Medulla oblongata (tissue), 1 donor: ENCODE data around the gene HSF2.

Source experiments
- DNase-seq: peaks from one replicate; pipeline ENCODE4 v3.0.0-alpha.2; 2015; ENCODE audit errors: extremely low spot score

The HSF2 gene, protein sequence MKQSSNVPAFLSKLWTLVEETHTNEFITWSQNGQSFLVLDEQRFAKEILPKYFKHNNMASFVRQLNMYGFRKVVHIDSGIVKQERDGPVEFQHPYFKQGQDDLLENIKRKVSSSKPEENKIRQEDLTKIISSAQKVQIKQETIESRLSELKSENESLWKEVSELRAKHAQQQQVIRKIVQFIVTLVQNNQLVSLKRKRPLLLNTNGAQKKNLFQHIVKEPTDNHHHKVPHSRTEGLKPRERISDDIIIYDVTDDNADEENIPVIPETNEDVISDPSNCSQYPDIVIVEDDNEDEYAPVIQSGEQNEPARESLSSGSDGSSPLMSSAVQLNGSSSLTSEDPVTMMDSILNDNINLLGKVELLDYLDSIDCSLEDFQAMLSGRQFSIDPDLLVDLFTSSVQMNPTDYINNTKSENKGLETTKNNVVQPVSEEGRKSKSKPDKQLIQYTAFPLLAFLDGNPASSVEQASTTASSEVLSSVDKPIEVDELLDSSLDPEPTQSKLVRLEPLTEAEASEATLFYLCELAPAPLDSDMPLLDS

DNA sequence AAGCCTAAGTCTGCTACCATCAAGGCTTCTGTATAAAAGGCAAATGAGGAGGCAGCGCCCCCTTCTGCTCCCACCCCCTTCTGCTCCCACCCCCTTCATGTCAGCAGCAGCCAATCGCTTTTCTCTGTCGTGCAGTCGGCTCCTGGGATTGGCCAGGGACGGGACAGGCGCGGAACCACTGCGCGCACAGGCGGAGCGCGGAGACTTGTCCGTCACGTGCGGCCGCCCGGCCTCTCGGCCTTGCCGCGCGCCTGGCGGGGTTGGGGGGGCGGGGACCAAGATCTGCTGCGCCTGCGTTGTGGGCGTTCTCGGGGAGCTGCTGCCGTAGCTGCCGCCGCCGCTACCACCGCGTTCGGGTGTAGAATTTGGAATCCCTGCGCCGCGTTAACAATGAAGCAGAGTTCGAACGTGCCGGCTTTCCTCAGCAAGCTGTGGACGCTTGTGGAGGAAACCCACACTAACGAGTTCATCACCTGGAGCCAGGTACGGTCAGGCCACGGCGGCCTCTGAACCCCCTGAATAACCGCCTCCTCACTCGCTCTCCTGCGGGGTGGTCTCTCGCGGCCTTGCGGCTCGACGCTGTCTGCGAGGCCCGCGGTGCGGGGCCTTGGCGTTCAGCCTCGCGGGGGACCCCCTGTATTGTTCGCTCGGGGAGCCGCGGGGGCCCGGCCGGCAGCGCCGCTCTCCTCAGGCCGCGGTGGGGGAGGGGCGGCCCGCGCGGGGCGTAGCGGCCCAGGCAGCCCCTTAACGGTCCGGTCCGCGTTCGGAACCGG, at the start of gene HSF2:
Gene HSF2, plus strand, starts transcription at position 305 of the 773 bp plus-strand sequence. Its CDS starts 86 bp downstream, at position 391.
- DNase-seq, result peak; percentile 98

DNA sequence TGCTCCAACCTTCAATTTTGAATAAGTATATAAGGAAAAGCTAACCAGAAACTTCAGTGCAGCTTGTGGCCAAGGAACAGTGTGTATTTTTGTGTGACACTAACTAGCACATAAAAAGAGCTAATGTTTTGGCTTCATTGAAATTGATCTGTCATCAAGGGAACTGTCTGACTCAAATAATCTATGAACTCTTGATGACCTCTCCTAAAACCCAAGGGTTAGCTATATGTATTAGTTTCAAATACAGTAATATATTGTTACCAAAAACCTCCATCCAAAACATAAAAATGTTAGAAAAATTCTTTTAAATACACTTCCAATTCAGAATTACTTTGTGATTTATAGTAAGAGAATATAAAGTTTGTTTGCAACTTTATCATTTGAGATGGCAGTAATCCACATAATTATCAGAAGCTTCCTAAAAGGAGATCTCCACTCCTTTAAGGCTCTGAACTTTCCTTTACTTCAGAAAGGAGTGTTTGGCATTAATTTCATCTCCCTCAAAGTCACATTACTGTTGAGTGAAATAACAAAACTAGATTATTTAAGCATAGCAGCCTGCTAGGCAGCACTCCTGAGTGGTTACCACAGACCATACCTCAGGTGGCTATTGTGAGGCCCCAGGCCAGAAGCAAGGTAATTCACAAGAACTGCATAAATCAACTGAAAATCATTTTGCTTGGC, 46.3 kb upstream of the HSF2 start:
- DNase-seq, result no peak

DNA sequence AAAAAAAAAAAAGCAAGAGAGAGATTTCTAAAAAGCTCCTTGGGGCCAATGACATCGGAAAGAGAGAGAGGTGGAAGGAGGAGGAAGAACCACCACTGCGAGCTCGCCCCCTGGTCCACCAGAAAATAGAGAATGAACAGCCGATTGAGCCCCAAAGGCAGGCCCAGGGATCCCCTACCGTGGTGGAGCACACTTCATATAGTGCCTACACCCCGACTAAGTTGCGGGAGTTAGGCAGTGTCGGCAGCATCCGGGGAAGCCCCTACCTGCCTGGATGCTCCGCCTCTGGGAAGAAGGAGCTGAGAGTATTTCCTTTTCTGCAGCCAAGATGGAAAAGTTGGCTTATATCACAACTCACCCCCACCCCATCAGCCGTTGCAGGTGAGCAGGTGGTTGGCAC, 38.6 kb upstream of the HSF2 start:
- DNase-seq, result no peak

DNA sequence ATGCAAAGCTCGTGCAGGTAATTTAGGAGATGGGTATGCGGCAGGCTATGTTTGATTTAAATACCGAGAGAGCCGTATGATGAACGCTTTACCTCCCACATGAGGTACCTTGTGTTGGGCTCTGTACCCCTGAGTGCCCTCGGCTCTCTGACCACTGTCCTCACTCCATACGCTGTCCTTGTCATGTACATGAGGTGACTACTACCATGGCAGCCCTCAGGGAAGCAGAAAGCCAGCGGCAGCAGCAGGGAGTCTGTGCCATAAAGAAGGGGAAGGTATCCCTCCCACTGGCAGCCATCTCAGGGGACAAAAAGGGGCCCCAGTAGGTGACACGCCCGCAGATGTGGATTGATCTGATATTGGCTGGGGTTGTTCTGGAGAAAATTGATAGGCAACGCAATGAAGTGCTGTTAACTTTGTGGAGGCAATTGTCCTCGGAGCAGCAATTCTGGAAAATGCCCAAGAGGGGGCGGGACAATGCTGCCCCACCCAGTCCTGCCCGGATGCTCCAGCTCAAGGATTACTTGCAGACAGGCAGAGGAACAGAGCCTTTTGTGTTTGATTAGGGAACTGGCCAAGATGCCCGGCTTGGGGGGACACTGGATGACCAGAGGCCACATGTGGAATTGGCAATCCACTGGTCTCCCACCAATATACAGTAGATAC, 38.0 kb upstream of the HSF2 start:
- DNase-seq, result no peak

DNA sequence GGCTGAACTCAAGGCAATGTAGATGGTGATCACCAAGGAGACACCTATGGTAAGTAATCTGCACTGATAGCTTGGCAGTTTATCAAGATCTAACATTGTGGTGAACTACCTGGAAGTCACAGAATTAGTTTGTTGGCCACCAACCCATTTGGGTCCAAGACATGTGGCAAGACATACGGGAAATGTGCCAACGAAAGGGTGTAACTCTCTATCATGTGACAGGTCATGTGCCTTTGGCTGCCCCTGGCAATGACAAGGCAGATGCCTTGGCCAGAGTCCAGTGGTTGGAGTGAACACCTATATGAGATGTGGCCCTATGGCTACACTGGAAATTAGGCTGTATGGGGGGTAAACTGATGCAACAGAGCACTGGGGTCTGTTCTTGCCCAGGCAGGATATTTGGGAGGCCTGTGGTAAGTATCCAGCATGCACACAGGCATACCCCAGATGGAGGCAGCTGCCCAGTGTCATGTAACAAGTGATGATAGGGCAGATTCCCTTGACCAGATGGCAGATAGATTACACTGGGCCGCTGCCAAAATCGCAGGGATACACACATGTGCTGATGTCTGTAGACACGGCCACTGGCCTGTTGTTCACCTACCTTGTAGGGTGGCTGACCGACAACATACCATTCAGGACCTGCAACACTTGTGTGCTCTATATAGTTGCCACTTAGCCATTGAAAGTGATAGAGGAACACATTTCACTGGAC, 35.5 kb upstream of the HSF2 start:
- DNase-seq, result no peak

DNA sequence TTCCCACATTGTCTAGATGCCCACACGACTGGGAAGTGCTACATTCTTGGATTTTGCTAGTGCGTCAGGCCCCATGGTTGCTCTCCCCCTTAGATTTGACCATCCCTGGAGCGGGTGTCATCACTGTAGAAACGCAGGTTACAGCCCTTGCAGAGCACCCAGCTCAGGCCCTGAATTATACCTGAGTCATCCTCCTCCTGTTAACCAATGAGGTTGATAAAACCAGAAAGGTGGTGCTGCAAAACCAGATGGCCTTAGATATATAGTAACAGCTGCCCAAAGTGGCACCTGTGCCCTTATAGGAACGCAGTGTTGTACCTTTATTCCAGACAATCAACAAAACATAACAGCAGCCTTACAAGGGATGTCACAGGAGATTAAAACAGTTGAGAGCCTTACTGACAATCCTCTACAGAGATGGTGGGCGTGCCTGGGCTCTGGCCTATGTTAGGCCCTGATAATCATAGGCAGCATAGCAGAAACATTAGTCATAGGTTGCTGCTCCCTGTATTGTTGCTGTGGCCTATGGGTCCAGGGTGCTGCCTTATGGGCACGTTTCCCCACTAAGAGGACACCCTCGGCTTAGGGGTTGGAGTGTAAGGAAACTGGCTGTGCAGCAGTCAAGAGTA, 33.6 kb upstream of the HSF2 start:
- DNase-seq, result no peak

DNA sequence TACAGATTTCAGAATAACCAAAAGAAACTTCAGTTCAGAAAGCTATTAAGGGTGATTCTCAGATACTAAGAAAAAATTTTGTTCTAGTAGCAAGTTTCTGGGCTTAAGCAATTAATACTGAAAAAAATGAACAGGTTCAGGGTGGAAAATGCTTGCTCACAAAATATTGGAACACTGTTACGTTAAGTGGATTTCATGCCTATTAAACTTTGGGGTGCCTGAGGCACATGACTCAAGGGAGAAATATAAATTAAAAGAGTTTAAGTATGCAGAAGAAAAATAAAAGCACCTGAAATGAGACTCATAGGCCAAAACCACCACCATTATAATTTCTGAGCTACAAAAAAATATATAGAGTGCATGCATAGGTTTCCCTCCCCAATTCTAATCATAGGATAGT, 32.3 kb upstream of the HSF2 start:
- DNase-seq, result no peak

DNA sequence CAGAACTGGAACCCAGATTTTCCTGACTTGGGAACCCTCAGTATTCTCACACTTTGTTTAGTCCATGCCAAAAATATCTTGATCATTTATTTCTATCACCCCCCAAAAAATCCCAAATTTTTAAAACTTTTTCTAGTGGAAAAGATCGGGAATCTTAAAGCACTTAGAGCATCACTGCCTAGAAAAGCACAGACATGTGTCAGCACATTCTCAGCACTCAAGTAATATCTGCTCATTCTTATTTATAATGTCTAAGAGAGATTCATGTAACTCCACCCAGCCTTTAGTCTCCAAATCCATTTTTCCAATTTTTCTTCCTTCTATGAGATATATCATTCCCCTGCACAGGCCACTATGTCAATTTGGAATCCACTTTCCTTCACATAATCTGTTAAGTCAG, 29.9 kb upstream of the HSF2 start:
- DNase-seq, result no peak

DNA sequence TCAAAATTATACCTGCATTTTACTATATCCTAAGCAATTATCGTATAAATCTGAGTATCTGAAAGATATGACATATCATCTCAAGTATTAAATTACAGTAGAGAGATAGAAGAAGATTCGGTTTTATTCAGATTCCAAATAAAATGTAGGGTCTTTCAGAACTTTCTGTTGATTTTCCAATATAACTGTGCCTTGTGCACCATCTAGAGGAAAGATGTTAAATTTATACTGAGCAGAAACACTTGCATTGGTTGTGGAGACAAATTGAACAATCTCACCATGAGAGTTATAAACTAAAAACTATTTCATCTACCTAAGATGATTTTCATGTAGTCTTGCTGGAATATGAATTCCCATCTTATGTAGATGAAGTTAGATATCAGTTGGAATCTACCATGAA, 26.8 kb upstream of the HSF2 start:
- peak; percentile 11 for DNase-seq

DNA sequence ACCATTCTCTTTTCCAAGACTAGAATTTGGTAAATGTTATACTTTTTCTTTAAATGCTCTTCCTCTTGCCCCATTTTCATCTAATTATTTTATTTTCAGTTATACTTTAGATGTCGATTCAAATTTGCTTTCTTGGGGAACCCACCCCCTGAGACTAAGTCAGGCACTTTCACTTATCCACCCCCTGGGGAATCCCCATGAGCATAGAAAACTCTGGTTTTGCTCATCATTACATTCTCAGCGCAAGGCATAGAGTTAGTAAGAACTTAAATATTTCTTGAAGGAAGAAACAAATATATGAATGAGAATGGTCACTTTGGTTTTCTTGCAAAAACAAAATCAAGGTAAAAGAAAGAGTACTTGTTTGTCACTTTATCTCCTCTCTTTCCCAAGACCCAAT, 25.1 kb upstream of the HSF2 start:
- no peak for DNase-seq

DNA sequence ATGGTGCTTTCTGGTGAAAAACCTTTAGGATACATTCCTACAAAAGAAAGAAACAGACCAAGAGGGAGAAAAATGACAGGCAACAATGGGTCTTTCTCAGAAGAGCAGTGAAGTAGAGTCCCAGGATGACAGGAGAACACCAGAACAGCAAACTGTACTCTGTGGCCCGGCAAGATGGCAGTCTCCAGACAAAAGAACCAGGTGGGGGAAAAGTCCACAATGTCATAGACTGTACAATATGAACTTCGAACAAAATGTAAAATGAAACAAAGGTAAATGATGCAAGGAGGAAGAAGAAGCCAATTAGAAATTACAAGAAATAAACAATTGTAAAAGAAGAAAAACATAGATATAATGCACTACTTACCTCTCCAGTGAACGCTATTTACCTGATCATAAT, 23.2 kb upstream of the HSF2 start:
- no peak for DNase-seq

DNA sequence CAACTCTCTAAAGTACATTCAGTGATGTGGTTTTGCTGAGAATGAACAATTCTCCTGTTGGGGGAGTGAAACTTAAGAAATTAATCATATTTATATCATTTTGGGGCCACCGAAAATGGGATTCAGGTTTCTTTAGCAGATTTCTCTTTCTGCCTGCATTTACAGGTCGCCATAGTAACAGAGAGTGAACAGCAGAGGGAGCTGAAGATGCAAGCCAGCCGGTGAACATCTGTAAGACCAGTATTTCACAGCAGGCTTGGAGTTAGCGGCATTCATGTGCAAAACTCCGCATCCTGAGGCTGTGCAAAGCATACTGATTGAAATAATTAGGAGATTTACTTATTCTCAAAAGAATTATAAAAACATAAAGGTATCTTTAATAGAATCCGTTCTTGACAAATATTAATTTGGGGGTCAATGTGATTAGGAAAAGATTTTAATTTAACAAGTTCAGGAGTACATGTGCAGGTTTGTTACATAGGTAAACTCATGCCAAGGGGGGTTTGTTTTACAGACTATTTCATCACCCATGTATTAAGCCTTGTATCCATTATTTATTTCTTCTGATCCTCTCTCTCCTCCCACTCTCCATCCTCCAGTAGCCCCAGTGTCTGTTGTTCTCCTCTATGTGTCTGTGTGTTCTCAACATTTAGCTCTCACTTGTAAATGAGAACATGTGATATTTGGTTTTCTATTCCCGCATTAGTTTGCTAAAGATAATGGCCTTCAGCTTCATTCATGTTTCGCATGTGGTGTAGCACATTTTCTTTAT, 17.8 kb upstream of the HSF2 start:
- DNase-seq, result peak; percentile 79

DNA sequence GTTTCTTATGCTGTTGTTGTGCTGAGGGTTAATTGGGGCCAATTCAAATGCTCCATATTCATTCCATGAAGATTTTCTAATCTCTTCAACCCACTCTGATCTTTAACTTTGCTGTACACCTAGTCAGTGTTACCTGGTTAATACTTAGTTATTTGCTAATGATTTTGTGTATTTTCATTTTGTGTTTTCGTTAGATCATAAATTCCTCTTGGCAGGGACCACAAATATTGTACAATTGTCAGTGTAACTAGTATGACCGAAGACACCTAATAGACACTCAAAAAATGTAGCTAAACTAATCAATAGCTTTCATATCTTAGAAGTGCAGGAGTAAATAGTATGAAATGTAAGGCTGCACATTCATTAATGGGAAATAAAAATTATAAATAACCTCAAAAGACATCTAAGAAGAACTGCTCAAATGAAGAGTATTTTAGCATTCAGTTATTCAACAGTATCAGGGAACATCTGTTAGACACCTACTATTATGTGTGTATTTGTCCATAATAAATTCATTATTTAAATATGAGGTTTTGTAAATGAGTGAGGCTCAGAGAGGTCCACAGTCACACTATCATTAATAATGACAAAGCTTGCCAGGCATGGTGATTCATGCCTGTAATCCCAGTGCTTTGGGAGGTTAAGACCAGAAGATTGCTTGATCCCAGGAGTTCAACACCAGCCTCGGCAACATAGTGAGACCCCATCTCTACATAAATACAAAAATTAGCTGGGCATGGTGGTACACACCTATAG, 13.4 kb upstream of the HSF2 start:
- no peak for DNase-seq

DNA sequence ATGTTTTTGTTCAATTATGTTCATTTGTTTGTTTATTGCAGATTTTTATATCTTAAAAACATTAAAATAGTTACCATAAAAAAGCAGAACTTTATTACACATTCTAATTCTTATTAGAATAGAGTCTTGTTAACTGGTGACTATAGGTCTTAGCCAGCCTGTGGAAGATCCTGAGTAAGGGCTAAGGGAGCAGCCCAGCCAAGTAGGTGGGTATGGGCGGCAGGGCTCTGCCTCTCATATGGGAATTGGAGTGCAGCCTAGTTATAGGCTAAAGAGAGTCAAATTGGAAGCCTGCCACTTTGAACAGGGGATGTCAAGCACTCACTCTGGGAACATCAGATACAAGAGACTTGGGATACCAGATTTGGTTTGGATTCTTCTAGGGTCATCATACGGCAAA, 10.5 kb upstream of the HSF2 start:
- no peak for DNase-seq

DNA sequence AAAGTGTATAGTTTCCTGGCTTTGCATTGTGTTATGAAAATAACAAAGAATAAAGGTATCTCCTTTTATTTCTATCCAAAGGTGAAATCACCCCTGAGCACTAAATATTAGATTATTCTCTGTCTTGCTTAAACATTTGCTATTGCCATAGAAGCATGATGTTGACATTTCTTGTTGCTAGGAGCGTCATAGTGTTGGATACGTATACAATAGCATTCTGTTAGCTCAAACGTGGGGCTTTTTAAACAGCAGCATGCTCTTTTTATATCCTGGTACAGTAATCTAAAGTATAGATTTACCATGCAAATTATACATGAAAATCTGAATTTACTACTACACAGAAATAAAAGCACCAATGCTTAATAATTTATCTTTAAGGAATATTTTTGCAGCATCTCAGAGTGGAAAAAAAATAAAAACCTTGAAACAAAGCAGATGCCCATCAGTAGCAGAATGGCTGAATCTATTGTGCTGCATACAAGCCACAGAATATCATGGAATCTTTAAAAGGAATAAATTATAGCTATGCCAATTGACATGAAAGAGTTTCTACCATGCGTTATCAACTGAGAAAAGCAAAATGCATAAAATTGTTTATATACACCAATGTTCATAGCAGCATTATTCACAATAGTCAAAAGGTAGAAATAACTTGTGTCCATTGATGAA, 9.6 kb upstream of the HSF2 start:
- DNase-seq, result no peak

DNA sequence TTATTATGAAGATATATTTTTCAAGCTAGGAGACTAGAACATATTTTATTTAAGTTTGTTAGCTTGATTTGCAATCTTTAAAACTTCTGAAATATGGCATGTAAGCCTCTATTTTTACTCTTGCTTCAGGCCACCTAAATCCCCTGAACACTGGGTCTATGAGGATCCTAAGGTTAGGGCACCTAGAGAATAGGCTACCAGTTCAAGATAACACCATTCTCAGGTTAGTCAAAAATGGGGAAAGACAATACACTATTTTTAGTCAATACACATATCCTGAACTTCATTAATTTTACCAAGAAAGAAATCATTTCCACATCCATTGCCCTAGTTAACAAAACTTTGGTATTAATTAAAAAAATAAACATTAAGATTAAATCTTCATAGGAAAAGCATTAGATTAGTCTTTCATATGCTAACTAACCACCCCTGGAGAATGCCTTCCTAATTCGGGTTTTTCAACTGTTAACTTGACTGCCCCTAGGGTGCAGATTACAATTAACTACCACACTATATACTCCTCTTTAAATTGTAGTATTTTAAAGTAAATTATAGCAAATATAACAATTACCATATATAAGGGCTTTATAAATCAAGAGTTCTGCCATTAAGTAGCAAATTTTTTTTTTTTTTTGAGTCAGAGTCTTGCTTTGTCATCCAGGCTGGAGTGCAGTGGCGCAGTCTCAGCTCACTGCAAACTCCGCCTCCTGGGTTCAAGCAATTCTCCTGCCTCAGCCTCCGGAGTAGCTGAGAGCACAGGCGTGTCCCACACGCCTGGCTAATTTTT, 6.7 kb upstream of the HSF2 start:
- no peak for DNase-seq

DNA sequence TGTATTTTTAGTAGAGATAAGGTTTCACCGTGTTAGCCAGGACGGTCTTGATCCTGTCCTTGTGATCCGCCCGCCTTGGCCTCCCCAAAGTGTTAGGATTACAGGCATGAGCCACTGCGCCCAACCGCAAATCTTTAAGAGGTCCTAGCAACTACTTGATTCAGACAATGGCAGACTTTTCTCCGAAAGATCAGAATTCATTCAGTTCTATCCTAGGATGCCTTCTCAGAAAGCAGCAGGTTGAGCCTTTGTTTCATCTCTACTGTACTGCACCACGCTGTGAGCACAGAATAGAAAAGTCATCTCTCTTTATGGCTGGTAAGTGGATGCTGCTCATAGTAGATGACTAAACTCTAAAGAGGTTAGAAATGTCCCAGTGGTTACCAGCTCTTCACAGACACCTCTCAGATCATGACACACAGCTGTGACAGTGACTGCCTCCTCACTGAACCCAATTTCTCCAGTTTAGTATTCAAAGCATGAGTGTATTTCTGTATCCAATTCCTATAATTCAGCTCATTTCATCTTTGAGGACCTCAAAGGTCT, 6.0 kb upstream of the HSF2 start:
- no peak for DNase-seq
